ENCODE data around the gene ARHGAP26. TPM values are rescaled to one million over a fixed set of nuclear protein-coding genes. Genes with fewer than 3 reads are reported as not detected.

Gene ARHGAP26
- total and polyA plus RNA-seq, 5 donors from 2014 or later = 2.8 to 40.5 (median 5.4) TPM

DNA sequence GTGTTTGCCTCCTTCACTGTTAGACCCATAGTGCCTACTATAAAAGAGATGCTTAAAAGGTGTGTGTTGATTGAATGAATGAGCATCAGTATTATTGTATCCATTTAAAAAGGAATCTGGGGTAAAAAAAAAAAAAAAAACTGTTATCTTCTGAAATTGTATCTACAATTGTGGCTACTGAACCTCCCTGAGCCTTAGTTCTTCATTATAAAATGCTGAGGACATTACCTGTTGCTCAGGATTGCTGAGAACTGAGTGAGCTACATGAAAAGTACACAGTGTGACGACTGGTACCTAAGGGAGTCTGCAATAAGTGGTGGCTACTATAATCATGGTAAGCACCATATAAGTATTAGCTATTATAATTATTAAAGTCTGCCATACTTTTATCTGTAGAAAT, 362.6 kb downstream of the ARHGAP26 start:
- Mint-ChIP-seq H3K9me3 (no peaks in the 10 kb centered on the region), H3K27me3 (no peaks in the 10 kb centered on the region), H3K27ac (no peak overlapping the region), H3K4me1 (no peaks in the 10 kb centered on the region), H3K36me3 (peaks cover 20% of the 10 kb centered on the region), H3K4me3 (no peak overlapping the region)
- Histone ChIP-seq H3K9me3 (ENCODE audit: control insufficient read depth in 2 of 2, low read length in 2 of 2) (no peaks in the 10 kb centered on the region), H3K4me1 (ENCODE audit: control insufficient read depth, insufficient read depth, low read length, poor library complexity, severe bottlenecking) (no peaks in the 10 kb centered on the region), H3K4me3 (ENCODE audit: low read depth, low read length) (no peak overlapping the region), H3K27ac (ENCODE audit: insufficient read depth, low read length, poor library complexity, severe bottlenecking) (no peak overlapping the region), H3K27me3 (ENCODE audit: control insufficient read depth, insufficient read depth, low read length) (no peaks in the 10 kb centered on the region), H3K36me3 (ENCODE audit: control insufficient read depth, insufficient read depth, low read length) (peaks cover 9% of the 10 kb centered on the region)
- ATAC-seq (ENCODE audit: low read depth in 2 of 2) = no peak
- no peak for DNase-seq

GRCh38 chr5:143133721-143134120, 363.5 kb downstream of the ARHGAP26 start:
- Mint-ChIP-seq H3K27ac (no peak overlapping the region), H3K4me1 (no peaks in the 10 kb centered on the region), H3K4me3 (no peak overlapping the region), H3K36me3 (peaks cover 22% of the 10 kb centered on the region), H3K9me3 (no peaks in the 10 kb centered on the region), H3K27me3 (no peaks in the 10 kb centered on the region)
- H3K36me3 ChIP-seq (ENCODE audit: control insufficient read depth, insufficient read depth, low read length) = peaks cover 9% of the 10 kb centered on the region
- no peak overlapping the region for H3K27ac ChIP-seq (ENCODE audit: insufficient read depth, low read length, poor library complexity, severe bottlenecking)
- DNase-seq (no peak), ATAC-seq (ENCODE audit: low read depth in 2 of 2) (no peak)
- no peak overlapping the region for H3K4me3 ChIP-seq (ENCODE audit: low read depth, low read length)
- no peaks in the 10 kb centered on the region for H3K4me1 ChIP-seq (ENCODE audit: control insufficient read depth, insufficient read depth, low read length, poor library complexity, severe bottlenecking)
- H3K27me3 ChIP-seq (ENCODE audit: control insufficient read depth, insufficient read depth, low read length) = no peaks in the 10 kb centered on the region
- H3K9me3 ChIP-seq (ENCODE audit: control insufficient read depth in 2 of 2, low read length in 2 of 2) = no peaks in the 10 kb centered on the region

GRCh38 chr5:143134269-143134668, 364.1 kb downstream of the ARHGAP26 start:
- Histone ChIP-seq H3K4me1 (ENCODE audit: control insufficient read depth, insufficient read depth, low read length, poor library complexity, severe bottlenecking) (no peaks in the 10 kb centered on the region), H3K9me3 (ENCODE audit: control insufficient read depth in 2 of 2, low read length in 2 of 2) (no peaks in the 10 kb centered on the region), H3K4me3 (ENCODE audit: low read depth, low read length) (no peak overlapping the region), H3K27ac (ENCODE audit: insufficient read depth, low read length, poor library complexity, severe bottlenecking) (no peak overlapping the region), H3K36me3 (ENCODE audit: control insufficient read depth, insufficient read depth, low read length) (peaks cover 9% of the 10 kb centered on the region), H3K27me3 (ENCODE audit: control insufficient read depth, insufficient read depth, low read length) (no peaks in the 10 kb centered on the region)
- Mint-ChIP-seq H3K4me1 (no peaks in the 10 kb centered on the region), H3K27me3 (no peaks in the 10 kb centered on the region), H3K27ac (no peak overlapping the region), H3K36me3 (peaks cover 22% of the 10 kb centered on the region), H3K4me3 (no peak overlapping the region), H3K9me3 (no peaks in the 10 kb centered on the region)
- no peak for ATAC-seq (ENCODE audit: low read depth in 2 of 2)
- DNase-seq = no peak

- no peak for DNase-seq
- Mint-ChIP-seq H3K9me3 (no peaks in the 10 kb centered on the region), H3K36me3 (peaks cover 22% of the 10 kb centered on the region), H3K4me3 (no peak overlapping the region), H3K27ac (peak overlapping the region in 1 of 3 donors; percentile 89), H3K27me3 (no peaks in the 10 kb centered on the region), H3K4me1 (no peaks in the 10 kb centered on the region)
- ATAC-seq (ENCODE audit: low read depth in 2 of 2) = no peak
- Histone ChIP-seq H3K27me3 (ENCODE audit: control insufficient read depth, insufficient read depth, low read length) (no peaks in the 10 kb centered on the region), H3K4me1 (ENCODE audit: control insufficient read depth, insufficient read depth, low read length, poor library complexity, severe bottlenecking) (no peaks in the 10 kb centered on the region), H3K36me3 (ENCODE audit: control insufficient read depth, insufficient read depth, low read length) (peaks cover 9% of the 10 kb centered on the region), H3K9me3 (ENCODE audit: control insufficient read depth in 2 of 2, low read length in 2 of 2) (no peaks in the 10 kb centered on the region), H3K27ac (ENCODE audit: insufficient read depth, low read length, poor library complexity, severe bottlenecking) (no peak overlapping the region), H3K4me3 (ENCODE audit: low read depth, low read length) (no peak overlapping the region)
Measured at GRCh38 chr5:143134900-143135299, 364.7 kb downstream of the ARHGAP26 start.

DNA sequence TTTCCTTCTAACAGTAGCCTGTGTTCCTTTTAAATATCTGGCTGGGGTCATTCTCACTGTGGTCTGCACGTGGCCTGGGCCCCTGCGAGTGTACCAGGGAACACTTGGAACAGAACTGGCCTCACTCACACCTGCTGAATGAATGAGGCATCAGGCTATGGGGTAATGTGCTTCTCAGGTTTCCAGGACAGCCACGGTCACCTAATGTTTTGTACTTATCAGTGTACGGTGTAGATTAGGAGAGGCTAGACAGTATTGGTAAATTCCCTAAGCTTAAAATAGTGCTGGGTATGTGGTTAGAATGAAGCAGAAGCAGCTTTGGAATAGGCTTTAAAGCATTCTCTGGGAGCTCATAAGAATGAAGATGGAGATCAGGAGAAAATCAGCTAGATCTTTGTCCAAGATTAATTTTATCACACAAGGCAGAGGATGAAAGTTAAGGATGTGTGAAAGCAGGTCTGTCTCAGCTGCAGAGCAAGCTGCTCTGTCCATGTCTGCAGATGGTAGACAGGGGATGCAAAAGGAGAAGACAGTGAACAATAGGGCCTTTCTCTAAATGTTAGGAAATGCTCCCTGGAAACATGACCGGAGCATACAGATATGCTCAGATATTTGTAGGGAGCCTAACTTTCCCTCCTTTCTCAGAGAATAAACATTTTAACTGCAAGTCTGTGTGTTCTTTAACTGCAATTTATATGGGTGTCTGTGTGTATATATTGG, 365.8 kb downstream of the ARHGAP26 start:
- DNase-seq = no peak
- Histone ChIP-seq H3K27me3 (ENCODE audit: control insufficient read depth, insufficient read depth, low read length) (no peaks in the 10 kb centered on the region), H3K4me3 (ENCODE audit: low read depth, low read length) (no peak overlapping the region), H3K27ac (ENCODE audit: insufficient read depth, low read length, poor library complexity, severe bottlenecking) (no peak overlapping the region), H3K9me3 (ENCODE audit: control insufficient read depth in 2 of 2, low read length in 2 of 2) (no peaks in the 10 kb centered on the region), H3K4me1 (ENCODE audit: control insufficient read depth, insufficient read depth, low read length, poor library complexity, severe bottlenecking) (no peaks in the 10 kb centered on the region), H3K36me3 (ENCODE audit: control insufficient read depth, insufficient read depth, low read length) (peaks cover 9% of the 10 kb centered on the region)
- no peaks in the 10 kb centered on the region for H3K27me3 Mint-ChIP-seq
- no peaks in the 10 kb centered on the region for H3K4me1 Mint-ChIP-seq
- no peak overlapping the region for H3K4me3 Mint-ChIP-seq
- H3K9me3 Mint-ChIP-seq = no peaks in the 10 kb centered on the region
- peaks cover 22% of the 10 kb centered on the region for H3K36me3 Mint-ChIP-seq
- H3K27ac Mint-ChIP-seq = no peak overlapping the region
- no peak for ATAC-seq (ENCODE audit: low read depth in 2 of 2)

DNA sequence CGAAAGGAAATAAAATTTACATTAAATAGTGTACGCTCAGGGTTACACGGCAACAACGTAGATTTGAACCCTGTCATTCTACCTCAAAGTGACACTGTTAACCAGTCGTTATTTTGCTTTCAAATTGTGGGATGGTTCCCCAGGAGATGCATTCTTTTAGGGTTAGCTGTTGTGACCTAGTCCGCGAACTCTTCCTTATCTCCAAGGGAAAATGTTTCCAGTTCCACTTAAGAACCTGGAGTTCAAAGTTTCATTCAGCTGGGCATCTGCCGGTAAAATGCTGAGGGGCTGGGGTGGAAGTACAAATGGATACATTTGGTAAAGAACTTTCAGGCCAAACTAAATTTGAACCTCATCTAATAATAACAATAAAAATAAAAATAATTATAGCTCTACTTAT, 368.7 kb downstream of the ARHGAP26 start:
- Mint-ChIP-seq H3K36me3 (peaks cover 16% of the 10 kb centered on the region), H3K4me1 (no peaks in the 10 kb centered on the region)
- ATAC-seq (ENCODE audit: low read depth in 2 of 2) = no peak

GRCh38 chr5:143139585-143139984, 369.4 kb downstream of the ARHGAP26 start:
- Histone ChIP-seq H3K4me3 (ENCODE audit: low read depth, low read length) (no peak overlapping the region), H3K36me3 (ENCODE audit: control insufficient read depth, insufficient read depth, low read length) (peaks cover 3% of the 10 kb centered on the region), H3K9me3 (ENCODE audit: control insufficient read depth in 2 of 2, low read length in 2 of 2) (no peaks in the 10 kb centered on the region), H3K27me3 (ENCODE audit: control insufficient read depth, insufficient read depth, low read length) (no peaks in the 10 kb centered on the region), H3K27ac (ENCODE audit: insufficient read depth, low read length, poor library complexity, severe bottlenecking) (no peak overlapping the region), H3K4me1 (ENCODE audit: control insufficient read depth, insufficient read depth, low read length, poor library complexity, severe bottlenecking) (no peaks in the 10 kb centered on the region)
- H3K9me3 Mint-ChIP-seq = no peaks in the 10 kb centered on the region
- no peak for DNase-seq
- no peak for ATAC-seq (ENCODE audit: low read depth in 2 of 2)
- H3K4me3 Mint-ChIP-seq = peak overlapping the region in 1 of 4 donors; percentile 44
- no peaks in the 10 kb centered on the region for H3K27me3 Mint-ChIP-seq
- no peaks in the 10 kb centered on the region for H3K4me1 Mint-ChIP-seq
- no peak overlapping the region for H3K27ac Mint-ChIP-seq
- peaks cover 9% of the 10 kb centered on the region for H3K36me3 Mint-ChIP-seq

More for the DNA sequence above, 368.7 kb downstream of the ARHGAP26 start:
- Mint-ChIP-seq H3K4me3 (no peak overlapping the region), H3K9me3 (no peaks in the 10 kb centered on the region), H3K27ac (no peak overlapping the region), H3K27me3 (no peaks in the 10 kb centered on the region)
- Histone ChIP-seq H3K9me3 (ENCODE audit: control insufficient read depth in 2 of 2, low read length in 2 of 2) (no peaks in the 10 kb centered on the region), H3K4me3 (ENCODE audit: low read depth, low read length) (no peak overlapping the region), H3K27ac (ENCODE audit: insufficient read depth, low read length, poor library complexity, severe bottlenecking) (no peak overlapping the region), H3K27me3 (ENCODE audit: control insufficient read depth, insufficient read depth, low read length) (no peaks in the 10 kb centered on the region), H3K36me3 (ENCODE audit: control insufficient read depth, insufficient read depth, low read length) (peaks cover 9% of the 10 kb centered on the region), H3K4me1 (ENCODE audit: control insufficient read depth, insufficient read depth, low read length, poor library complexity, severe bottlenecking) (no peaks in the 10 kb centered on the region)
- DNase-seq = no peak

DNA sequence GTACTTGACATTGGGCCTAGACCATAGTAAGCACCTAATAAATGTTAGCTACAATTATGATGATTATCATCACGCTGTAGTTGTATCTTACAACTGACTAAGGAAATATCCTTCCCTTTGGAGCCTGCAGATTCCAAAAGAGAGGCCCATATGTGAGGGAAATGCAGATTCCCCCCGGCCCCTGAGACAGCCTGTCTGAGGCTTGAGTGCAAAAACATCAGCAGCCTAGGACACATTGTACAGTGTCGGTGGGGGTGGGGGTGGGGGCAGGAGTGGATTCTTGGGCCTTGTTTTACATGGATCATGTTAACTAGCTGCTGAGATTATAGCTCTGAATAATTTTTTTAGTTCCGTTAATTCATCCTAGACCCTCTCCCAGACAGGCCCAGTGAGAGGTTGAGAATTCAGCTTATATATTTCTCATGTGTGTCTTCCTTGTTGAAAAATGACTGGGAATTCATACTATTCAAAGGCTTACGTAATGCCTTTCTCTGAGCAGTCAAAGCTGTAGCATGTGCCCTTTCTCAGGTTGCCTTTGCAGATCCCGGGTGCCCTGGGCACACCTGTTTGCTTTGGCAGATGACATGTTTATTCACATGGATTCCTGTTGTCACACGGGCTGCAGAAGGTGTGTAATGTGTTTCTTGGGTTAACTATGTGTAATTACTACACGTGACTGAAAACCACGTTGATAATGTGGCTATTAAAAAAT, 370.5 kb downstream of the ARHGAP26 start:
- Mint-ChIP-seq H3K27me3 (no peaks in the 10 kb centered on the region), H3K4me1 (no peaks in the 10 kb centered on the region), H3K4me3 (no peak overlapping the region), H3K27ac (no peak overlapping the region), H3K36me3 (peaks cover 5% of the 10 kb centered on the region), H3K9me3 (no peaks in the 10 kb centered on the region)
- no peak for DNase-seq
- Histone ChIP-seq H3K27me3 (ENCODE audit: control insufficient read depth, insufficient read depth, low read length) (no peaks in the 10 kb centered on the region), H3K36me3 (ENCODE audit: control insufficient read depth, insufficient read depth, low read length) (no peaks in the 10 kb centered on the region), H3K4me1 (ENCODE audit: control insufficient read depth, insufficient read depth, low read length, poor library complexity, severe bottlenecking) (no peaks in the 10 kb centered on the region), H3K27ac (ENCODE audit: insufficient read depth, low read length, poor library complexity, severe bottlenecking) (no peak overlapping the region), H3K4me3 (ENCODE audit: low read depth, low read length) (no peak overlapping the region), H3K9me3 (ENCODE audit: control insufficient read depth in 2 of 2, low read length in 2 of 2) (no peaks in the 10 kb centered on the region)
- ATAC-seq (ENCODE audit: low read depth in 2 of 2) = no peak
